ENCODE results near the gene RYR2.
"Not testable (repeated sequence)": the region's sequence is repeated elsewhere in the genome, so short reads cannot be mapped to it uniquely, and the experiment has no call there.

Gene RYR2

DNA sequence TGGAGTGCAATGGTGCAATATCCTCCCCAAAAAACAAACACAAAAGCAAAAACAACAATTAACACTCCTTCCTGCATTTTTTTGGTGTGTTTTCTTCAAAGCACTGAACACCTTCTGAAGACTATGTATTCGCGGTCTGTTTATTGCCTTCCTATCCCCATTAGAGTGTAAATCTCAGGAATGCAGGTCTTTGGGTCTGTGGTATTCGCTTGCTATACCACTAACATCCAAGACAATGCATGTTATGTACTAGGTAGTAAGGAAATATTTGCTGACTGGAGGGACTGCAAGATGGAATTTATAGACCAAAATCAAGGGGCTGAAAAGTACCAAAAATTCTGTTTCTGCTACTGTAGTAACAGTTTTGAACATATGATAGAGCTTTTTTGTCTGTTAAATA is 299.4 kb downstream of the RYR2 start:
- no peak for DNase-seq (ENCODE audit: low read depth)

DNA sequence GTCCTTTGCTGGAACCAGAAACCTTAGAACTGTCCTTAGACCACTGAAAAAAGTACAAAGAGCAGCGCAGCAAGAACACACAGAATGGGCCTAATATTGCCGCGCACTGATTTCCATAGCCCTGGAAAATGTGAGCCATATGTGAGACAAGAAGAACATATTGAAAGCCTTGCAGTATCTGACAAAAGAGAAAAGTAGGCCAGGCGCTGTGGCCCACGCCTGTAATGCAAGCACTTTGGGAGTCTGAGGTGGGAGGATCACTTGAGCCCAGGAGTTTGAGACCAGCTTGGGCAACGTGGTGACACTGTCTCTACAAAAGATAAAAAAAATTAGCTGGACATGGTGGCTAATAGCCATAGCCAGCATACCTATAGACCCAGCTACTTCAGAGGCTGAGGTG is 300.7 kb downstream of the RYR2 start:
- no peak for DNase-seq (ENCODE audit: low read depth)

DNA sequence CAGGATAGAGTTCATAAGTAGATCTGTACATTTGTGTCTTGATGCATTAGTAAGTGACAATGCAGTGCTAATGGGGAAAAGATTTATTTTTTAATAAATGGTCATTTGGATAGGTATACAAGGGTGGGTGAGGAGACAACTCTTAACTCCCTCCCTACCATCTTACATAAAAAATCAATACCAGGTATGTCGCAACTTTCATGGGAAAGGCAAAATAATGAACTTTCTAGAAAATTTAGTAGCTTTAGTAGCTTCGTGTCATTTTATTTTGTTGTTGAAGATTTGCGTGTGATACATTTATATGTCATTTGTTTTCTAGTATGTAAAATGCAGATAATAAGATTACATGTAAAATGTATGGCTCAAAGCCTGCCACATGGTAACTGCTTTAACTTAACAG is 310.8 kb downstream of the RYR2 start:
- DNase-seq (ENCODE audit: low read depth): no peak

DNA sequence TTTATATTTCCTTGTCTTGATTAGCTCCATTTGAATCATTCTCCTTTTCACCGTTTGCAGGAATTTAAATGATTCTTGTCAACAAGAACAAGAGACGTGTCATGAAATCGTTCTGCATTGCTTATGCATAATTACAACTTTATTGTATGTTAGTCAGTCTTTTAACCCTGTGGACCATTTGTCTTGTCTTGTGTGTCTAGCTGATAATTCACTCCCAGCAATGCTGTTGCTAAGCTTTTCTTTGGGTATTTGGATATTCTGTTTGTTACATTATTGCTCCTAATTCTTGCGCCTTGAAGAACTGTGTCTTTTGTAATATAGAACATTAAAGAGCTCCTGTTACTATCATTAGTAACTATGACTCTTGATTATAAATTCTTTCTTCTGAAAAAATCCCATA is 311.9 kb downstream of the RYR2 start:
- no peak for DNase-seq (ENCODE audit: low read depth)

DNA sequence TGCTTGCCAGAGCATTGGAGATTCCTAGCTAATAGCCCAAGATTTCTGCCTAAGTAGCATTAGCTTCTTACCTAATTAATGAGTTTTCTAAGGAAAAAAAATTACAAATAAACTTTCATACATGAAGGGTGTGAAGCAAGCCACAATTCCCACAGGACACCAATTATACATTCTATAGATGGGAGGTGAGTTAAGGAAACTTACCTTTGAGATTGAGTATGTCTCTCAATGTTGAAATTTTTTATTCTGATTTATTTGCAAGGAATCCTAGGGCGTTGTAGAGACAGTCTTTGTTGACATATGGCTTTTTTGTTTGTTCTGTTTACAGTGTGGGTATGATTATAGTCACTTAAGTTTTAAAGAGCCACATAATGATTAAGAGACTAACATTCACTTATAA is 313.0 kb downstream of the RYR2 start:
- no peak for DNase-seq (ENCODE audit: low read depth)

DNA sequence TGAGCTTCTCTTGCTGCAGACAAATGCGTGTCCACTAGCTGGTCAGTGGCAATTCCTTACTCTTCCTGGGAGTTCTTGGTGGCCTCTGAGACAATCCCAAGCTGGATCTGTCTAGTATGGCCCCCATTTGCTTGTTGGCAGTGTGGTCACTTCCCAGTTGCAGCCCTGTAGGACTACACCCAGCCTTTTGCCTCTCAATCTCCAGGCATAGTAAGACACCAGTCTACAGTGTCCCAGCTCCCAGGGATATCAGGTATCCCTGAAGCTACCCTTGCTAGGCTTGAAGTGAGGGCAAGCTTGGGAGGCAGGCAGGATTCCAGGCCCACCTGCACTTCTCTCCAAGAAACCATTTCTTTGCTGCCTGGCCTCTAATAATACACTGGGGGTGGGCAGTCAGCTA is 316.6 kb downstream of the RYR2 start:
- no peak for DNase-seq (ENCODE audit: low read depth)

DNA sequence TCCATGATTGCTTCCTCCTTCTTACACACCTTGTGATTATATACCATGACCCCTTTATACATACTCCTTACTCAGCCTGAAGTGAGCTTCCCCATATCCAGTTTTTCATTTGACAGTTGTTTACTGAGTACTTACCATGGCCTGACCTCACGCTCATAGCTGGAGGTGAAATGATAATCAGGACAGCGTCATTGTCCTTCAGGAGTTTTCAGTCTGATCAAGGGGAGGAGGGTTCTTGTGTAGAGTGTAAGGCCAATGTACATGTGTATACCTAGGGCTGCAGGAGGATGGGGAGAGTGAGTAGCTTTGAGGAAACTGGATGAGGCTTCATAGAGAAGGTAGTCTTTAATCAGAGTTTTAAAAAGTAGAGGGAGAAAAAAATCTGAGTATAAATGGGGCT is 325.8 kb downstream of the RYR2 start:
- no peak for DNase-seq (ENCODE audit: low read depth)

DNA sequence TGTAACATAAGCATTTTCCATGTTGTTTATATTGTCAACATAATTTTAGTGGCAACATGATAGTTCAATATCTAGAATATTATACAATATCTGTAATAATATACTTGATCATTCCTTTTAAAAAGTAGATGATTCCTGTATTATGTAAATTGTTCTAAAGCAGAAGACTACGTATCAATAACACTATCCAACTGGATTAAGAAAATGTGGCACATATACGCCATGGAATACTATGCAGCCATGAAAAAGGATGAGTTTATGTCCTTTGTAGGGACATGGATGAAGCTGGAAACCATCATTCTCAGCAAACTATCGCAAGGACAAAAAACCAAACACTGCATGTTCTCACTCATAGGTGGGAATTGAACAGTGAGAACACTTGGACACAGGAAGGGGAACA is 329.5 kb downstream of the RYR2 start:
- DNase-seq (ENCODE audit: low read depth): not testable (repeated sequence)

DNA sequence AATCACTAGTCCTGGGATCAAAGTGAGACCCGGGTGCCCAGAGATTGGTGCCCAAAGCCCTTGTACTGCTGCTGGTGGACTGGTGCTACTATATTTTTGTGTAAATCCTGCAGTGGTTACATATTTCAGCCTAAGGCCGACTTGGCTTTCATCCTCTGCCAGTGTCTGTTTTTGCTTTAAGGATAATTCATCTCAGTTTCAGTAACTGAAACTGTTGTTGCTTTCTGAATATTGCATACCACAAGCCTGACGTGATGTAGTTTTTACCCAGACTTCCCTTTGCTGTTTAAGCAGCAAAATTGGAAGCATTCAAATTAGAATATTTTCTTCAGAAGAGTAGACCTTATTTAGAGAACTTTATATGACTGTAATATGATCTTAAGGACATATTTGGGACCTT is 341.8 kb downstream of the RYR2 start:
- DNase-seq (ENCODE audit: low read depth): no peak

DNA sequence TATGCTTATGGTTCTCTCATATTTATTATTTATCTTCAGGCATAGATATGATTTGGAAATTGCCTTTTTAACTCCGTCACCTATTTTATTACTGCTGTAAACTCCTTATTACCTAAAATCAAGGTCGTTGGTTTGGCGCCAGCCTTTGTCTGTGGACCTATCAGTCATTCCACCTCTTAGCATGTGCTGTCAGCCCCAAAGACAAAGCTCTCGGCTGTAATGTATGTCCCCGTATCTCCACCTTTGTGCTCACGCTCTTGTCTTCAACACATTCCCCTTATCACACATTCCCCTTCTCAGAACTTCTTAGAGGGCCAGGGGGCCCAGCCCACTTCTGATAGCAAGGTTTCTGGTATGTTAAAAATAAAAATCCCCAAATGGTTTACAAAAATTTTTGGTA is 342.2 kb downstream of the RYR2 start:
- DNase-seq (ENCODE audit: low read depth): no peak

DNA sequence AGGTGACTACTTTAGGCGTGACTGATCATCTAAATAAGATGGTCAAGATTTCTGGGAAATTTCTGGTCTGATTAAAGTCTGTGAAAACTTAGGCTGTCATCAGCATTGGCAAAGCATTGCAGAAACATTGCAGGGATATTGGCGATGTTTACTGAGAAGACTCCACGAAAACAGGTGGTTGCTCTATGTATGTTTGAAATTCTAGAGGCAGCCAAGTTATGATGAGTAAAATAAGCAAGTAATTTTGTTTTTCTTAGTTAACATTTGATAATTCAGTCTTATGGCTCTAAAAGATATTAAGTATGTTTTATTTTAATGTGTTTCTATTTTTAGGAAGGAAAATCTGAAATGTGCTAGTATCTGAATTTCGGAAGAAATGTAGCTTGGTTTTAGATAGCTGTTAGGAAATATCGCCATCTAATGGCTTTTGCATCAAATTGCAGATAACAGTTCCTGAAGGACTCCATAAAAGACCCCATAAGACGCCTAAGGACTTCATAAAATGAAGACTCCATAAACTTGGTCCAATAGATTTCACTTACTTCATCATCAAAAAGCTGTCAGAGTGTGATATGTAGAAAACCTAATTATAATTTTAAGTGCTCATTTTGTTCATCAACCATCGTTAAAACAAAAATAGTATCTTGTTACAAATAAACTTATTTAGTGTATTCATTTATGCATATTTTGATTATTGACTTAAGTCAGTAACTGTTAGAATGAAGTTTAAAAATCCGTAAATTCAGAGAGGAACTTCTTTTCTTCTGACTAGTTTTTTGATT is 344.6 kb downstream of the RYR2 start:
- no peak for DNase-seq (ENCODE audit: low read depth)

DNA sequence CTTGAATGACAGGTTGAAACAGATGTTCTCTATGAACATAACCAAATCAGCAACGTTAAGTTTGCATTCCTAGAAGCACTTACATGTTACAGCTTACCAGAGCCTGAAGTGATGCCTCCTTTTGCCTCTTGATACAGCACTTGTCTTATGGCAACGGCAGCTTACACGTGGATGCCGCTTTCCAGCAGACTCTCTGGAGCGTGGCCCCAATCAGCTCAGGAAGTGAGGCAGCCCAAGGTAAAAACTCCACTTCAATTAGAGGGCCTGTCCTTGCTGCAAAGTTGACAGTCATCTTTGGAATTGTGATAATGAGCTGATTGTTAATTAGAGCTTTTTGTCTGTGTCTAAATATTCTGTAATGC is 345.1 kb downstream of the RYR2 start:
- no peak for DNase-seq (ENCODE audit: low read depth)

DNA sequence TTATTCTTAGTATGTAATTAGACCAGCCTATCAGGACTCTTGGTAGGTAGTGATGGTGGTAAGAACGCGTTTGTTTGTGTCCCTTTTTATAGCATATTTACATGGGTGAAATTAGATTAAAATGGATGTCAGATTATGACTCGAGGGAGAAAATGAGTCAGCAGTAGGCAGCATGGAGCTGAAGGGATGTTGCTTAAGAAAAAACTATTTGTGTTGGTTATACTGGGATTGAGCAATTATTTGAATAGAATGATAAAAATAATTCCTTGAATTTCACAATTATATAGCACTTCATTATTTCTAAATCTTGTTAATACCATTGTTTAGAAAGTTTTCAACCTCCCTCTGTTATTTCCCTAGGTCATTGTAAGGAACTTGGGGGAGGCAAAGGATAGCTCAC is 348.8 kb downstream of the RYR2 start:
- no peak for DNase-seq (ENCODE audit: low read depth)

DNA sequence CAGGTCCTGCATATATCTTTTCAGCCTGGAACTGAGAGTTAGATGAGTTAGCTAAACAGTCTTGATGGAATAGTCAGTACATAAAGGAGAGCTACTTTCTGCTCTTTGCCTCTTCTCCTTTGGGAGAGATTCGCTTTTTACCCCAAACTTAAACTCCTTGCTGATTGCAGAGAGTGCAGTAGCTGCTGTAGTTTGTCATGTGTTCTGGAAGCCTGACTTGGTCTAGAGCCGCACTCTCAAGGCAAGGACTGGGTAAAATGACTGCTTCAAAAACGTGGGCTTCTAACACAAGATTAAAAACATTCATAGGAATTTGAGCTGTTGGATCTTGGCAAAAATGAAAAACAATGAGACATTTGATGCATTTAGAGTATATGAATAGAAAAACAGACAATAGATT is 351.6 kb downstream of the RYR2 start:
- no peak for DNase-seq (ENCODE audit: low read depth)

DNA sequence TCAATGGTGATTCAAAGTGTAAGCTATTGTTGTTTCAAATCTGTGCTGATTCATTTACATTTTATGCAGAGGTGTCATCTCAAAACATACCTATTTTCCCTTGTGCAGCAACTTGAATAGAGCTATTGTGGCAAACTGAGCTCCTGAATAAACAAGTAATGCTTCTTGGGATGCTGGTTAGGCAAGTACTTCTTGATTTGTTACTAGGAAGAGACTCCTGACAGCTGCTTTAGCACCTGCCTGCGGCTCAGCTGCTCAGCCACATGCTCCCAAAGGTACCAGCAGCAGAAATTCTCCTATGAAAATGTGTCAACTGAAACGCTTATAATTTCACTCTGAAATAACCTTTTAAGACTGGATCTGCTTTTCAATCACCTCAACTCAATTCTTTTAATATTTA is 352.3 kb downstream of the RYR2 start:
- DNase-seq (ENCODE audit: low read depth): no peak

DNA sequence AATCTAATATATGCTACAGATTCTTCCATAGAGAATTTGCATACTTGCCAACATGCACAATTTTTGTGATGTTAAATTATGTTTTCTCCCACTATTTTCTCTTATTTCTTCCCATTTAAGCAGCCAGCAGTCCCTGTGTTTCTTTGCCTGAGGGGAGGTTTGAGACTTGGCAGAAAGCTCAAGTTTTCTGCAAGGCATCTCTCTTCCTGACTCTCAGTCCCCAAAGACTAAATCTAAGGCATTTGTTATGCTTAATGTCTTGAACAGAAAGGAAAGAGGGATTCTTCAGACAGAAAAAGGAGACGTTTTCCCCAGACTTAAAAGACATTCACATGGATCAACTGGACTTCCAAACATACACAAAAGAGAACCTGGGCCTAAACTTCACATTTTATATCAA is 354.4 kb downstream of the RYR2 start:
- DNase-seq (ENCODE audit: low read depth): no peak

DNA sequence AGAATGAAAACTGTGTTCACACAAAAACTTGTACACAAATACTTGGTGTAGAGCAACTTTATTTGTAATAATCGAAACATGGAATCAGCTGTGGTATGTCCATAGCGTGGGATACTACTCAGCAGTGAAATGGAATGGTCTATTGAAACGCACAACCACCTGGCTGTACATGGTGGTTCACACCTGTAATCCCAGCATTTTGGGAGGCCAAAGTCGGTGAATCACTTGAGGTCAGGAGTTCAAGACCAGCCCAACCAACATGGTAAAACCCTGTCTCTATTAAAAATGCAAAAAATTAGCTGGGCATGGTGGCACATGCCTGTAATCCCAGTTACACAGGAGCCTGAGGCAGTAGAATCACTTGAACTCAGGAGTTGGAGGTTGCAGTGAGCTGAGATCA is 356.8 kb downstream of the RYR2 start:
- no peak for DNase-seq (ENCODE audit: low read depth)

DNA sequence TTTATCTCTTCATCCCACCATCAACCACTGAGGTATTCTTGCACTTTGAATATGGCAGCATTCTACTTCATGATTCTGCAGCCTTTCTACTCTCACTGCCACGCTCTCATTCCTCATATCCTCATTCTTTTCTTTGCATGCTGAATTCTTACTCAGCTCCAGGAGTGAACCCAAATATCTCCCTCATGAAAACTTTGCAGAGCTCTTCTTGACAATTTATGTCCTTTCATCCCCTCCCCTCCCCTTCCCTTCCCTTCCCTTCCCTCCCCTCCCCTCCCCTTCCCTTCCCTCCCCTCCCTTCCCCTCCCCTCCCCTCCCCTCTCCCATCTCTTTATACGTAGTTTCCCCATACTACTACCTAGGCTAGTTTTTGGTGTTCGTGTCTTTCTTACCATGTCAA is 363.9 kb downstream of the RYR2 start:
- no peak for DNase-seq (ENCODE audit: low read depth)

DNA sequence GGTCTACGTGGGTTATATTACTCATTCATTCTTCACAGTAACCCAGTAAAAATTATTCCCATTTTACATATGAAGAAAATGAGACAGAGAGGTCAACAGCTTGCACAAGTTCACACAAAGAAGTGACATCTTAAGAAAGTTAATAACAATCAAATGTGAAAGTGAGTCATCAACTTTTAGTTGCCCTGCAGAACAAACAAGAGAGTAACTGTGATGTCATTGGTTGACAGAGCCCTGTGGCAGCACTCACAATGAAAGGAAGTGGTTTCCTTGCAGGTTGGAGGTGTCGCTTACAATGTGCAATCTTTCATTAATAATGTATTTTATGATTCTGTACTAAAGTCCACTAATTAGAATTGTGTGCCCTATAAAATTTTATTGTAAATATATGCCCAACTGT is 369.6 kb downstream of the RYR2 start:
- no peak for DNase-seq (ENCODE audit: low read depth)

DNA sequence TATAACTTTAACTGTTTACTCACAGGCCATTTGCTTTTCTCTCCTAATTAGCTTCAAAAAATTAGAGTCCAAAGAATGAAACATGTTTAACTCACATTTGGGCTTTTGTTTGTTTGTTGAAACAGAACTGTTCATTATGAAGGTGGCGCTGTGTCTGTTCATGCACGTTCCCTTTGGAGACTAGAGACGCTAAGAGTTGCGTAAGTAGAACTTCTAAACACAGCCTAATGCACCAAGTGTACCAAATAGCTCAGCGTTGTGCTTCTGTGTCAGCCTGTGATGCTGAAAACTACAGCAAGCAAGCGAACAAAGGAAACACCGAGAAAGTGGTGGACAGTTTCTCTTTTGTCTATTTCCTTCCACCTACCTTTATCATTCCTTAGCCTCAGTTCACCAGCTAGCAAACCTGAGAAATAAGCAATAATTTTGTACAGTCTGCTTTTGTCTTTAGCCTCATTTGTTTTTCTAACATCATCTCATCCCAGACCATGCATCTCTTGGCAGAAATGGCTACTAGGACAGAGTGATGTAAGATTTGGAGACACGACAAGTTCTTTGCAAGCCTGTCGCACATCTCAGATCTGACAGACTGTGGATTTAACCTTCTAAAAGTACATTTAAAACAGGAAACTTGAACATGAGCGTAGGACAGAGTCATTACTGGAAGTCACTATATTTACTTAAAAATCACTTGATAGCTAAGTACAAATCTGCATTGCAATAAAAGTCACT is 375.1 kb downstream of the RYR2 start:
- no peak for DNase-seq (ENCODE audit: low read depth)

DNA sequence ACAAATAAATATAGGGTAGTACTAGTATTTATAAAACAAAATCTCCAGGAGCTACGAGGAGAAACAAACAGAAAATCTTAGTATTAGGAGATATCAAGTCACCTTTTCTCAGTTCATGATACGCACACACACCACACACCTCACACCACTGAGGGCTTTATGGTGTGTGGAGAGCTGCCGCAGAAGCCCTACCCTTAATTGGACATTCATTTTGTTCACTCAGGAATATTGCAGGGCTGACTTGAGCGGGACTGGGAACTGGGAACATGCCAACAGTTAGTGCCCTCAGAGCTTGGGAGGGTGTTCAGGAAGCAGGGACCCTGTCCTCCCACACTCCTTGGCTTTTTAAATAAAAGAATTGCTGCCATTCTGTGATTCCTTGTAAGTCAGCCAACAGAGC is 386.8 kb downstream of the RYR2 start:
- DNase-seq (ENCODE audit: low read depth): no peak

DNA sequence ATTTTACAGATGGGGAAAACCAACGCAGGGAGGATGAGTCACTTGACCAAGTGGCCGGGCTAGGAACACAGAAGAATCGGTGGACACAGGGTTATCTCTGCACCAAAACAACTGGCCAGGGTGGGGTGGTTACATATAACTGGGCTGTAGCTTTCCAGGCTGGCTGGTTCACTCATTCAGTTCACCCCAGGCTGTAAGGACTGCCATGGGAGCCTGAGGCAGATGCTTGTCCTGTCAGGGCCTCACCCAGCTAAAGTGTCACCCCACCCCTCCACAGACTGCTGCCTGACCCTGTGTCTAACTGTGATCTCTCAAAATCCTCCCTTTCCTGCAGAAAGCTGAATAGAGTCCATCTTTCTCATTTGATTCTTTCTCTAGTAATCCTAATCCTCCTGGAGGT is 387.3 kb downstream of the RYR2 start:
- DNase-seq (ENCODE audit: low read depth): no peak

DNA sequence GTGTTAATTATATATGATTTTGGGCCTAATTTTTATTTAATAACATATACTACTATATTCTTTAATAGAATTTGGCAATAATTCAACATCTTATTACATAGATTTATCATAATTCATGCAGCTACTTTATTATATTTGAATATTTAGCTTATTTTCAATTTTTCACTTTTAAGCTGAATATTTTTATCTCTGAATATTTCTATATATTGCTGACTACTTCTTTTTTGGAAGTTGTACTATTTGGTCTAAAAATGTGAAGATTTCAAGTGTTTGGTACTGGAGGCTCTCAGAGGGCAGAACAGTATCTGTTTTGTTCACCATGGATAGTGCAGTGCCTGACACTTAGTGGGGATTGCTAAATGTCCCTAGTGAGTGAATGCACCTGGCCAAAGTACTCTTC is 389.5 kb downstream of the RYR2 start:
- no peak for DNase-seq (ENCODE audit: low read depth)

DNA sequence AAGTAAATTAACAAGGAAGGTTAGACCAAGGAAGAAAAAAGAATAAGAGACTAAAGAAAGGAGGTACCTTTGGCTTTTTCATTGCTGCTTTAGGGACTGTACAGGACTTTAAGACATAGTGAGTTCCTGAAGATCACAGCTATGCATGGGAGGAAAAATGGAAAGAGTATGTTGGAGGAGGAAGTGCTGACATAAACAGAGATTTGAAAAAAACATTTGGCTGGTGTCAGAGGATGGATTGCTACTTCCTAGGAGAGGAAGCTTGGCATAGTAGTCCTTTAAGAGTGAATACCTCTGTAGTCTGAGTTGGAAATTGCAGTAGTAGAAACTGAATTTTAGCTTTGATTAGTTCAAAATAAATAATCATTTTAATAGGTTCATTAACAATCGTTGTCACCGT is 398.4 kb downstream of the RYR2 start:
- DNase-seq (ENCODE audit: low read depth): no peak
